HG03039 (cell line): ENCODE measurements around the gene ENTPD6.
"Not testable (repeated sequence)": the region's sequence is repeated elsewhere in the genome, so short reads cannot be mapped to it uniquely, and the experiment has no call there.

ENCODE experiments used
- ATAC-seq: cut with Tn5 transposase; IDR thresholded peaks from one replicate; pipeline ENCODE4 v1.9.1; 2021; ENCODE audit warnings: mild to moderate bottlenecking, moderate library complexity; ENCODE audit not compliant: unreplicated experiment

ENTPD6 gene

DNA sequence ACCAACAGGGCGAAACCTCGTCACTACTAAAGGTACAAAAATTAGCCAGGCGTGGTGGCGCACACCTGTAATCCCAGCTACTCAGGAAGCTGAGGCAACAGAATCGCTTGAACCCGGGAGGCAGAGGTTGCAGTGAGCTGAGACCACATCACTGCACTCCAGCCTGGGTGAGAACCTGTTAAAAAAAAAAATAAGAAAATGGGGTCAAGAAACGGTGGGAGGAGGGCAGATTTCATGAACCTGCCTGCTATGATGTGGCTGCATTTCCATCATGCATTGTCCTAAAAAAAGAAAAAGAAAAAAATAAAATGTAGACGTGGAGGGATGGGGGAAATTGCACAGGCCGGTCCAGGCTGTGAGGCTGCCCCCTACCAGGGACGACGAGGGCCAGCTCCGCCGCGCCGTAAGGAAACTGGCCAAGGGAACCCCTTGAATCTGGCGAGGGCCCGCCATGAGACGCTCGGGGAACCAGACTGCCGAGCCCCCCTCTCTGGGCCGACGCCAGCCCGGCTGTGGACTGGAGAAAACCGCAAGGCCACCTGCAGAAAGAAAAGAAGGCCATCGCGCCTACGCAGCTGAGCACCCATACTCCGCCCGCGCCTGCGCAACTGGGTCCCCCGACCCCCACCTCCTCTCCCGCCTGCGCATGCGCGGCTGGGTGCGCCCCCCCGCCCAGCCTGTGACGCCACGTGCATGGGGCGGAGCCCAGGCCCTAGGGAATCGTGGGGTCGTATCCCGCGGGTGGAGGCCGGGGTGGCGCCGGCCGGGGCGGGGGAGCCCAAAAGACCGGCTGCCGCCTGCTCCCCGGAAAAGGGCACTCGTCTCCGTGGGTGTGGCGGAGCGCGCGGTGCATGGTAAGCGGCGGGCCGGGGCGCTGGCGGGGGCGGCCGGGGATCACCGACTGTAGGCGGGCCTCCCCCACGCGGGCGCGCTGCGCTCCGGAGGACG is at the start of gene ENTPD6:
TSS of gene ENTPD6 (plus strand) at position 699 of the 948 bp plus-strand sequence. CDS start 10,825 bp downstream, outside the sequence.
- peak; percentile 73 for ATAC-seq

DNA sequence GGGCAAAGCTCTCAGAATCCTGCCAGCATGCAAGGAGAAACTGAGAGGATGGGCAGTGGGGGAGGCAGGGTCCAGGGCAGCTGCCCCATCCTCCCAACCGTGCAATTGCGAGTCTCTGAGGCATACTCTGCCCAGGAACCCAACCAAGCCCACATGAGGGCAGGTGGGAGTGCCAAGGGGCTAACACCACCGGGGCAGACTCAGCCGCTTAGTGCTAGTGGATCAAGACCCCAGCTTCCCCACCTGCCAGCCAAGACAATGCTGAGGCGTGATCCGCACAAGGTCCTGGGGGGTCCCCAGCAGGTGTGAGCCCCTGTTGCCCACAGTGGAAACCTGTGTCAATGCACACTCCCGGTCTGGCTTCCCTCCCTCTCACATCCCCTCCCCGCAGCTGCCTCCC is 48.5 kb upstream of the ENTPD6 start:
- no peak for ATAC-seq

DNA sequence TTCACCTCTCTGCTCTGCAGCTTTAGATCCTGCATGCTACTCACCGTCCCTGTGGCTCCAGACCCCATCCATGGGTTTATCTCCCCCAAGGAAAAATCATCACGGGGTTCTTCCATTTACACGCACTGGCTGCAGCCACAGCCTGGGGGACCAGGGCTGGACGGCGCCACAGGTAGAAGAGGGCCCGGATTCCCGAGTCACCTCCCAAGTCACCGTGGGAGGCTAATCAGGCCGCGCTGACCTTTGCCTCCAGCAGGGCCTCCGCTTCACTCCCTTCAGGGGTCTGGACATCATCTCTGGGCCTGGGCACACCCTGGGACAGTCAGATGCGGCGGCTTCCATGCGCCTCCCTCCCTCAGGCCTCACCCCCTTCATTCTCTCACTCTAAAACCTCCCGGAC is 47.8 kb upstream of the ENTPD6 start:
- ATAC-seq, result no peak

DNA sequence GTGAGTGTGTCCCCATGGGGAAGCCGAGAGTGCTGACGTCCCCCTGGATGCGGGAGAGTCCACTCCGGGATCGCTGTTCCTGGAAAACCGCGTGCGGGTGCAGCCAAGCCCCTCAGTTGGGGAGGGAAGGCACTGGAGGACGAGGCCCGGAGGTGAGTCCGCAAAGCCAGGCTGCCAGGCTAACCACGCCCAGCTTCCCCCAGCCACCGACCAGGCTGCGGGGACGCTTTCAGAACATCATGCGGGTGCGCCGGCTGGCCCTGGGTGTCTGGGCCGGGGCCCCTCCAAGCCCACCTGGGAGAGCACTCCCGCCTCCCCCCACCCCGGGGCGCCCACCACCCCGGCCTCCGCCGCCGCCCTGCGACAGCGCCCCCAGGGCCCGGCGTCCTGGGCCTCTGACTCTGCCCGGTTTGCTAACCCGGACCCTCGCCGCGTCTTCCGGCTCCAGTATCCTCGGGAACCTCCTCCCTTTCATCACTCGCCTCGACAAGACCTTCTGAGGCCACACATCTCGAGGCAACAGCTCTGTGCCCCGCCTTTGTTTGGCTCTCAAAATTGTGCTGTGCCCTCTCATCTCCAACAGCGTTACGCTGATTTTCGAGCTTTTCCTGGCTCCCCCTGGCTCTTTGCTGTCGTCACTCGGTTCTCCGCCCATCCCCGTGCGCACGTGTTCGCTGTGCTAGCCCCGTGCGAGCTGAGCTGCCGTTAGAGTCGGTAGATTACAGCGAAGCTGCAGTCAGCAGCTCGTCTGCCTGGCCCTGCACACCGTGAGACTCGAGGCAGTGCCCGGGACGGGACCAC is 47.1 kb upstream of the ENTPD6 start:
- no peak for ATAC-seq

DNA sequence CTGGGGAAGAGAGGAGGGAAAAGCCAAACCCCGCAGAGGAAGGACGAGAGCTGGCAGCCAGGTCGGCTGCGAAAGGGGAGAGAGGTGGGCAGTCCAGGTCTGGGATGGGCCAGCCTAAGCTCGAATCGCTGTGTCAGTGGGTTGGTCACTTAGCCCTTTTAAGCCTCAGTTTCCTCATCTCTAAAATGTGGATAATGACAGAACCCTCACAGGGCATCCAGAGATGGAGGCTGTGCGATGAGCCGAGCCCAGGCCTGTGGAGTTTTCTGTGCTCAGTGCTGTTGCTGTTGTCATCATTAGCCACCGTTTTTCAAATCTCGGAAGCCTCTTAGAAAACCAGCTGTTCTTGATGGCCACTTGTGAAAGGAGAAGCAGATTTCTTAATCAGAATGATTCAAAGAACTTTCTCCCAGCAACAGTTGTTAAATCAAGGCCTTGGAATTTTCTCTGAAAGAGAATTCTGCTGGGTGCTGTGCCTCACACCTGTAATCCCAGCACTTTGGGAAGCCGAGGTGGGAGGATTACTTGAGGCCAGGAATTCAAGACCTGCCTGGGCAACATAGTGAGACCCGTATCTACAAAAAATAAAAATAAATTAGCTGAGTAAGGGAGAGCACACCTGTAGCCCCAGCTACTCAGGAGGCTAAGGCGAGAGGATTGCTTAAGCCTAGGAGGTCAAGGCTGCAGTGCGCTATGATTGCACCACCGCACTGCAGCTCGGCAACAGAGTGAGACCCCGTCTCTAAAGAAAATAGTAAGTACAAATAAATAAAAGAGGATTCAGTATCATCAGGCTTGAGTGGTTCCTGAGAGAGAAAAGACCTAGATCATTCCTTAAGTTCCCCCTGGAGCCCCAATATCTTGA is 46.3 kb upstream of the ENTPD6 start:
- no peak for ATAC-seq

DNA sequence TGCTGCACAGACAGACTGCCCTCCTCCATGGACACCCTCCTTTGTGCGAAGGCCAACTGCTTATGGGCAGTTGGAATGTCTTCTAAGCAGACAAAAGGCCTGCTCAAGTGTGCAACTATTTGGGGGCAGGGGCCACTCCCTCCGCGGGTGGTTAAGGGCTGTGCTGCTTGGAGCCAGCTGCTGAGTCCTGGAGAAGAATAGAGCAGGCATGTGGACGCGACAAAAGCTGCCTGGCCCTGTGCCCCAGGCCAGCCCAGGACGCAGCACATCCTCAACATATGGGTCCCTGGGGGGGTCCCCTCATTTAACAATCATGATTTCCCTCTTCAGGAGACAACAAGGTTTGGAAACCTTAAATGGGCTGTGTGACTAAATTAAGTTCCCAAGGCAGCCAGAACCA is 45.5 kb upstream of the ENTPD6 start:
- no peak for ATAC-seq

DNA sequence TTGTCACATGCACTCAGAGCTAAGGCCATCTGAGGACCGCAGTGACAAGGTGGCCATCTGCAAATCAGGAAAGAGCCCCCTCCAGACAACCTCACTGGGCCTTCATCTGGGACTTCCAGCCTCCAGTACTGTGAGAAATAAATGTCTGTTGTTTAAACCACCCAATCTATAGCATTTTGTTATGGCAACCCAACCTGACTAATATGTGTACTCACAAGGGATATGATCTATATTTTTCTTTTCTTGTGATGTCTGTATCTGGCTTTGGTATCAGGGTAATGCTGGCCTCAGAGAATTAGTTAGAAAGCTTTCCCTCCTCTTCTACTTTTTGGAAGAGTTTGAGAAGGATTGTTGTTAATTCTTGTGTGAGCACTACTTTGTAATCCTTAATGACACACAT is 37.5 kb upstream of the ENTPD6 start:
- no peak for ATAC-seq

DNA sequence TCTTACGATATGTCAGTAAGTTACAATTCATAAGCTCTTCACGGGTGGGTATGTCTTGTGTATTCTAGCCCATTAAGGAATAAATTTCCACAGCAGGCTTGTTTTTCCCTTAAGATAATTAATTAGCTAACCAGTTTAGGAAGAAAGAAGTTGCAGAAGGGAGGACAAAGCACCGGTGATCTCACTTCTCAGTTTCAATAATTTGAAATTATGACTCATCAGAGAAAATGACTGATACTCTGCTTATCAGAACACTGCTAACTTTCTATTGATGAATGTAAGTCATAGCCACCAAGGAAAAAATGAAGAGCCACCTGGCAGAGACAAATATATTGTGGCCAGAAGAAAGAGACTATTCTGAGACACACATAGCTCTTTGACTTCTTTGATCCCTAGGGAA is 35.0 kb upstream of the ENTPD6 start:
- ATAC-seq, result no peak

DNA sequence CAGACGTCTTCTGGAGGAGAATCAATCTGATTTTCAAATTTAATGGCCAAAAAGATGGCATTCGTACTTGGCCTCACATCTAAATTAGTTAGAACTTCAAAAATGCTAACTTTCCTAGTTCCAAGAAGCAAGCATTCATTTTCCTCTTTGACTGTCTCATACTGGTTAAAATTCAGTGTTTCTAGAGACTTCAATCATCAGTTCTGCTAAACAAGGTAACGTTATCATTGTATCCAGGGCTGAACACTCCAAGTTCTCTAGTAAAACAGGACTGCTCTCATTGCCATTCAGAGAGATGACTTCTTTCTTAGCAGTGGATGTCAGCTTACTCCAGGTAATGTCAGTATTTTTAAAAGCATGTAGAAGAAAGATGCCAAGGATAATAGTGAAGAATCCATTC is 34.6 kb upstream of the ENTPD6 start:
- no peak for ATAC-seq

DNA sequence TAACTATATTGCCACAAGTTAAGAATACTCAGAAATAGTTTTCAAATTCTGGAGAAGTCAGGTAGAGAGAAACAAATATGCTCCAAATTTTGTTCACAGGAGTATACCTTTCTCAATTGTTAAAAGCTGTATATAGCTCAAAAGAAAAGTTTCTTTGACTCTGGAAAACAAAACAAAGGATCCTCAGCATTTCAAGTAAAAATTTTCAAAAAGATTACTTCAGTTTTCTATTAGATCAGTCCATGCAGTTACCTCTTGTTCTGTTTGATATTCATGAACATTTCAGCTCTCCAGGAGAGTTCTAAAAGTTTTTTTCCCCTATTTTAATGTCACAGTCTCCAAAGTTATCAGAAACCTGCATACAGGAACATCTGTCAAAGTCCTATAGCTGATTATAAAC is 30.4 kb upstream of the ENTPD6 start:
- ATAC-seq, result no peak

DNA sequence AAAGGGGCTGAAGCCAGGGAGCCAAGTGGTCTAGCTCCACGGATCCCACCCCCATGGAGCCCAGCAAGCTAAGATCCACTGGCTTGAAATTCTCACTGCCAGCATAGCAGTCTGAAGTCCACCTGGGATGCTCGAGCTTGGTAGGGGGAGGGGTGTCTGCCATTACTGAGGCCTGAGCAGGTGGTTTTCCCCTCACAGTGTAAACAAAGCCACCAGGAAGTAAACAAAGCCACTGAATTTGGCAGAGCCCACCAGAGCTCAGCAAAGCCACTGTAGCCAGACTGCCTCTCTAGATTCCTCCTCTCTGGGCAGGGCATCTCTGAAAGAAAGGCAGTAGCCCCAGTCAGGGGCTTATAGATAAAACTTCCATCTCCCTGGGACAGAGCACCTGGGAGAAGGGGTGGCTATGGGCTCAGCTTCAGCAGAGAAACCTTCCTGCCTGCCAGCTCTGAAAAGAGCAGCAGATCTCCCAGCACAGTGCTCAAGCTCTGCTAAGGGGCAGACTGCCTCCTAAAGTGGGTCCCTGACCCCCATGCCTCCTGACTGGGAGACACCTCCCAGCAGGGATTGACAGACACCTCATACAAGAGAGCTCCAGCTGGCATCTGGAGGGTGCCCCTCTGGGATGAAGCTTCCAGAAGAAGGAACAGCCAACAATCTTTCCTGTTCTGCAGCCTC is 29.3 kb upstream of the ENTPD6 start:
- not testable (repeated sequence) for ATAC-seq

DNA sequence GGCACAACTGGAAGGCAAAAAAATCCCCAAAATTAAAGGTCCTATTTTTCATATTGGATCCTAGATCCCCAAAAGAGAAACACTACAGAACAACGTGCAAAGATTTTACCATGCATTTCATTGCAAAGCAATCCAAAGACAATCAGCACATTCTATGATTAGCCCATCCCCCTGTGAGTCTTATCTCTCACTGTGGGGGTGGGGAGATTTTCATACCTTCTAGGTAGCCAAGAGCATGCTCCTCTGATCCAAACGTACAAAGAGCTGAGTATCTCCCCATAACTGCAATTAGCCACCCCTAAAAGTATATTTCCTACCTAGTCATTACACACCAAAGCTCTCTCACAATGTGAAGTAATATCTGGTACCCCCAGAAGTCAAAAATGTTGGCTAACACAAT is 22.2 kb upstream of the ENTPD6 start:
- no peak for ATAC-seq

DNA sequence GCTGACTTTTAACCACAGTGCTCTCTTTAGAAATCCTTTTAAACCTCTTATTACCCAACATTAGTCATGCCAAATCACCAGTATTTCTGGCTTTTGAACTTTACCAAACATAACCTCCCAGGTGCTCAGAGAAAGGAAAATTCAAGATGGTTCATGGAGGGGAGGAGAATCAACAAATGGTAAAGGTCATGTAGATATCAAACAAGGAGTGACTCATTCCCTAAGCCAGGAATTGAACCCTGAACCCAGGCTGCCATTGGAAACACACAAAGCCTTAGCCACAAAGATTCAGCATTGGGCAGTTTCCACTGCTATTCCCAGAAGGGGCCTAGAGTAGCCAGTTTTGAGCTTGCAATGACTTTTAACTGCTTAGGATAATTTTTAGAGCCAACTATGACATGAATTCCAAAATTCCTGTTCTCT is 21.6 kb upstream of the ENTPD6 start:
- no peak for ATAC-seq

DNA sequence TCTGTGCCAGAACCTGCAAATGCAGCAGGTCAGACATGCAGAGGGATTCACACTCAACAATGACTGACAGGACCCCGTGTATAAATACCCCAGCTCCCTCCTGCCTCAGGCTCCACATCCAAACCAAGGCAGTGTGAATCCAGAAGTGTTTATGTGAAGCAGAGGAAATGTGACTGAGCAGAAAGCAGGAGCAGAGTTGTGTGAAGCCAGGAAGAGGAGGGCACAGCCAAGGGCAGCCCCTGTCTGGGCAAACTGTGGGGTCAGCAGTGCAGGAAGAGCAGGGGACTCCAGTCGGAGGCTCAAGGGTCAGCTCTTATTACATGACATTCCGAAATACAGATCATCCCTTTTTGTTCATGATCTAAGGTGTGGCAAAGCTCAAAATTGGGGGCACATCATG is 19.3 kb upstream of the ENTPD6 start:
- ATAC-seq, result no peak

DNA sequence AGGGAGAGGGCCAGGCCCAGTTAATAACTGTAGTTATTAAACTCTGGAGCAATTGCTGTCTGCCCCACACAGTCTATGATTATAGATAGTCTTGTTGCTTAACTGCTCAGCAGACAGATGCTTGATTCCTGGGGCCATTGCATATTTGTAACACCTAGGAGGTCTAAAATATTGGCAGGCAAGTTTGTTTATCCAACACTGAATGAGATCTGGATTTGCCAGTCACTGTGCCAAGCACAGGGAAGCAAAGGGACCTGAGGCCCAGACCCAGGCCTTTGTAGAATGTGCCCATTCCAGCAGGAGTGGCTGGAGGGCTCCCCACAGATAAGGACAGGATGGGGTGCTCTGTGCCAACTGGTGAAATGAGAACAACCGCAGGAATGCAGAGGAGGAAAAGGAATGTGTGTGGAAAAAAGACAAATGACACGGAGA is 17.6 kb upstream of the ENTPD6 start:
- ATAC-seq, result no peak

DNA sequence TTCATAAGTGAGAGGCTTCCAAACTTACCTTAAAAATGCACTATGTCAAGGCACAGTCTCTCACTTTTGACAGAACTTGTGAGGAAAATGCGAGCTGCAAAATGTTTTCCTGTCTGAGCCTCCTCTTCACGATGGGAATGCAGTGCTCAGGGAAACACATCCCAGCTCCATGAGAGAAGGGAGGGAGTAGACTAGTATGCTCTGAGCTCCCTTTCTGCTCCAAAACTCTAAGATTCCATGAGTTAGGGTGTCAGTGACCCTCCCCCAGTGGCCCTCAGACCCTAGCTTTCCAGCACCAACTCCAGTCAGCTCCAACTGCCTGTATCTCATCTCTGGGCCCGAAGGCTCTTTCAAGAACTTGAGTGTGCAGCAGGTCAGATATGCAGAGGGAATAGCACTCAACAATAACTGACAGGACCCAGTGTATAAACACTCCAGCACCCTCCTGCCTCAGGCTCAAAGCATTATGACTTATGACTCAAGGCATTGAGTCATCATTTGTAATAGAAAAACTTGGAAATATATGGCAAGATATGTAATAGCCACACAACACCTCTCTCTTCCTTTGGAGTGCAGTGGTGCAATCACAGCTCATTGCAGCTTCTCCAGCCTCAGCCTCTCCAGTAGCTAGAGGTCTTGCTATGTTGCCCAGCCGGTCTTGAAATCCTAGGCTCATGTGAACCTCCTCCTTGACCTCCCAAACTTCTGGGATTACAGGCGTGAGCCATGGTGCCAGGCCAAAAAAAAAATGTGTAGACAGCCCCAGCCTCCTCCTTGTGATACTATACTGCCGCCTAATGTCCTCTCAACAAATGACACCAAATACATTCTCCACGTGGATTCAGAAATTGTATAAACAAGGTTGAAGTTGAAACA is 16.7 kb upstream of the ENTPD6 start:
- no peak for ATAC-seq

DNA sequence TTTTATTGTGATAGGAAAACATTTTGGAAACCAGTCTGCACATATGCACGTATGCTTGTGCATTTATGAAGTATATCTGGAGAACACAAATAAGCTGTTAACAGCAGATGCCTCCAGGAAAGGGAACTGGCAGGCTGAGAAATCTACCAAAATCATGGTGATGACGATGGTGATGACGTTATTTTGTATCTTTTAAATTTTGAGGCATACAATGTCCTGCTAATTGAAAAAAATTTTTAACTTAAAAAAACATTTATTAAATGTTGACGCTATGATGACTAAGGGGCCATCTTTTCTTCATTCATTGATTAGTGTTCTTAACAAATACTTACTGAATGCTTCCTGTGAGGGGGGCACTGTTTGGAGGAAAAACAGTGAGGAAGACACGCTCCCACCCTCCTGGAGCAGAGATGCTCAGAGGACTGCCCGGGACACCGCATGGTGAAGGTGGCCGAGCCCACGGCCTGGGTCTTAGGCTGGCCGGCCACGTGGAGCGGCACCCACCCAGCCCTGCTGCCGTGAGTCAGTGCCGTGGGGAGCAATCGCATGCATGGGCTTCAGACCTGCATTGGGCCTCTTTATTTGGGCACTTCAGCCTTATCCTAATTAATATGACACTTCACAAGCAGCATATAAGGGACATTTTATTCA is 15.9 kb upstream of the ENTPD6 start:
- ATAC-seq, result no peak

DNA sequence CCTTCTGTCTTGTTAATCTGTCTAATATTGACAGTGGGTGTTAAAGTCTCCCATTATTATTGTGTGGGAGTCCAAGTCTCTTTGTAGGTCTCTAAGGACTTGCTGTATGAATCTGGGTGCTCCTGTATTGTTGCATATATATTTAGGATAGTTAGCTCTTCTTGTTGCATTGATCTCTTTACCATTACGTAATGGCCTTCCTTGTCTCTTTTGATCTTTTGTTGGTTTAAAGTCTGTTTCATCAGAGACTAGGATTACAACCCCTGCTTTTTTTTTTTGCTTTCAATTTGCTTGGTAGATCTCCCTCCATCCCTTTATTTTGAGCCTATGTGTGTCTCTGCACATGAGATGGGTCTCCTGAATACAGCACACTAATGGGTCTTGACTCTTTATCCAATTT is 11.1 kb upstream of the ENTPD6 start:
- ATAC-seq, result not testable (repeated sequence)

DNA sequence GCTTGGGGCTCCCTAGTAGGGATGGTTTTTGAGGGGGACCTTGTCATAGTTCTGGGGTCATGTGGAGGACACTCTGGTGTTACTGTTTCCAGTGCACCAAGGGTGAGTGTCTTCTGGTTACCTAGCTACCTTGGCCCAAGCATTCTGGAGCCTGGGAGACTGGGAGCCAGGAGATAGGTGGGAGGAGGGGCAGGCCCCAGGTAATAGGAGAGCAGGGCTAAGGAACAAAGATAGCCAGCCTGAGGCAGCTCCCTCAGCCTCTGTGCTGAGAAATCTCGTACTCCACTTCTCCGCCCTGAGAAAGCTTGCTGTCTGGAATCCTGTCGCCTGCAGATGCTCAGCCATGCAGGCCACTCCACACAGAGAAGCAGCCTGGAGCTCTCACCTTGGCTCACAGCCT is 8.3 kb upstream of the ENTPD6 start:
- ATAC-seq, result no peak
